B cell (primary cell): ENCODE data around the gene MEGF8. TPM values are rescaled to one million over a fixed set of nuclear protein-coding genes. Genes with fewer than 3 reads are reported as not detected.
A peak's percentile ranks its signal among the peaks of the same experiment; 100 is the strongest.

Experiments used
- ATAC-seq: fragments of 200-7000 bp; cut with Tn5 transposase; one replicate; pipeline ENCODE4 v1.10.0; 2021; ENCODE audit warnings: low read depth, mild to moderate bottlenecking, moderate number of reproducible peaks, moderate library complexity
- CTCF ChIA-PET: fragments of 350-600 bp; sonication (Branson Sonifier 250); formaldehyde crosslinking; loops from one replicate; lab custom pipeline; 2021; ENCODE audit warnings: antibody characterized with exemption, inconsistent platforms; lab: Charles Lee
- POLR2A ChIA-PET: fragments of 350-600 bp; sonication (Branson Sonifier 250); formaldehyde crosslinking; loops from one replicate; lab custom pipeline; 2021; ENCODE audit warnings: antibody characterized with exemption; lab: Charles Lee
- DNase-seq: peaks from one replicate; pipeline ENCODE4 v3.0.0; 2013
- H2AFZ ChIP-seq: 2 replicates; pipeline ENCODE4 v1.6.1; 2012; ENCODE audit warnings: mild to moderate bottlenecking, low read depth, low read length; ENCODE audit not compliant: insufficient read depth, poor library complexity, severe bottlenecking
- H3K27ac ChIP-seq, 2 donors: 1 replicate in 1 of 2; 2 replicates in 1 of 2; pipeline ENCODE4 v1.5.1; 2012 to 2013; ENCODE audit warnings: low read length in 2 of 2, mild to moderate bottlenecking in 2 of 2, moderate library complexity in 1 of 2
- H3K27me3 ChIP-seq, 4 experiments: fragments of 200-600 bp in 1 of 4; sonication (generic) in 1 of 4; replicated peaks in 1 of 4; 1 replicate in 2 of 4; 2 replicates in 2 of 4; pipeline versions ENCODE4 v1.6.1 to v1.7.0; 2013 to 2016; ENCODE audit warnings: low read length in 3 of 4, mild to moderate bottlenecking in 2 of 4, mixed read lengths in 1 of 4, moderate library complexity in 1 of 4; ENCODE audit not compliant: insufficient read depth in 4 of 4, control insufficient read depth in 3 of 4; ENCODE audit errors: control extremely low read depth in 1 of 4
- H3K36me3 ChIP-seq, 2 experiments: replicated peaks in 1 of 2; 1 replicate in 1 of 2; 2 replicates in 1 of 2; pipeline versions ENCODE4 v1.6.1 to v1.7.1; 2013; ENCODE audit warnings: low read length in 1 of 2; ENCODE audit not compliant: insufficient read depth in 2 of 2, control insufficient read depth in 1 of 2; ENCODE audit errors: control extremely low read depth in 1 of 2, extremely low read depth in 1 of 2
- H3K4me1 ChIP-seq, 2 donors: fragments of 200-600 bp in 1 of 2; sonication (generic) in 1 of 2; 1 replicate in 1 of 2; 2 replicates in 1 of 2; pipeline versions ENCODE4 v1.5.1 to v1.6.1; 2013 to 2017; ENCODE audit warnings: low read length in 2 of 2; ENCODE audit not compliant: control insufficient read depth in 2 of 2, insufficient read depth in 2 of 2
- H3K4me2 ChIP-seq: replicated peaks from 2 replicates; pipeline ENCODE3; 2012; ENCODE audit warnings: mild to moderate bottlenecking, low read depth, low read length; ENCODE audit not compliant: poor library complexity, severe bottlenecking
- H3K4me3 ChIP-seq, 5 experiments: fragments of 200-600 bp in 1 of 5; sonication (generic) in 1 of 5; 1 replicate in 3 of 5; 2 replicates in 2 of 5; pipeline versions ENCODE4 v1.5.1 to v1.7.0; 2011 to 2016; ENCODE audit warnings: low read length in 4 of 5, mild to moderate bottlenecking in 4 of 5, low read depth in 2 of 5, control low read depth in 1 of 5, moderate library complexity in 1 of 5; ENCODE audit not compliant: insufficient read depth in 1 of 5; ENCODE audit errors: control extremely low read depth in 1 of 5, extremely low read depth in 1 of 5
- H3K79me2 ChIP-seq: fragments of 200-600 bp; sonication (generic); one replicate; pipeline ENCODE4 v1.6.0; 2016; ENCODE audit warnings: low read length; ENCODE audit not compliant: control insufficient read depth, insufficient read depth
- H3K9ac ChIP-seq: fragments of 200-600 bp; sonication (generic); 2 replicates; pipeline ENCODE4 v1.6.1; 2017; ENCODE audit warnings: mild to moderate bottlenecking, low read length, moderate library complexity
- H3K9me3 ChIP-seq, 3 donors: one replicate each; pipeline versions ENCODE4 v1.6.1 to v1.7.1; 2013; ENCODE audit warnings: low read length in 2 of 3; ENCODE audit not compliant: control insufficient read depth in 2 of 3, insufficient read depth in 1 of 3; ENCODE audit errors: control extremely low read depth in 1 of 3
- H4K20me1 ChIP-seq: 2 replicates; pipeline ENCODE4 v1.6.0; 2012; ENCODE audit warnings: mild to moderate bottlenecking, low read length; ENCODE audit not compliant: insufficient read depth, control insufficient read depth, poor library complexity, severe bottlenecking
- H3K27ac Mint-ChIP-seq: one replicate; pipeline ENCODE4 v1.8.0; 2021; ENCODE audit warnings: mixed read lengths
- H3K27me3 Mint-ChIP-seq: one replicate; pipeline ENCODE4 v1.8.0; 2021; ENCODE audit warnings: mixed read lengths
- H3K4me1 Mint-ChIP-seq: one replicate; pipeline ENCODE4 v1.8.0; 2021; ENCODE audit warnings: mixed read lengths
- H3K4me3 Mint-ChIP-seq: one replicate; pipeline ENCODE4 v1.8.0; 2021; ENCODE audit warnings: mixed read lengths
- H3K9me3 Mint-ChIP-seq: one replicate; pipeline ENCODE4 v1.8.0; 2022; ENCODE audit warnings: mixed read lengths; ENCODE audit not compliant: insufficient read depth
- EZH2 ChIP-seq: IDR thresholded peaks from 2 replicates; pipeline ENCODE4 v1.6.1; 2012; ENCODE audit warnings: borderline replicate concordance, low read depth, mild to moderate bottlenecking, moderate library complexity, low read length; ENCODE audit not compliant: insufficient read depth, poor library complexity, severe bottlenecking
- WGBS: methylation state at CpG from one replicate; pipeline ENCODE4 v1.1.5; 2013; ENCODE audit warnings: missing lambda C conversion rate; ENCODE audit not compliant: insufficient coverage; 5-methylcytosine and 5-hydroxymethylcytosine counted together
- intact Hi-C: fragments of 100-400 bp; cut with micrococcal nuclease; formaldehyde crosslinking; loops from one replicate; pipeline ENCODE4 v1.10.0; 2022
- polyA plus RNA-seq: library from polyadenylated mRNA; depleted of rRNA; stranded (reverse); fragments of >200 nt; gene quantifications from 2 replicates; pipeline ENCODE4 v1.2.3, GENCODE V29; 2012
- total RNA-seq, 2 donors: library from RNA; stranded (reverse); fragments of 120-200 nt in 1 of 2; gene quantifications; 1 replicate in 1 of 2; 2 replicates in 1 of 2; pipeline versions ENCODE4 v1.2.3 to v1.2.4, GENCODE V29; 2013 to 2022
- TF ChIP-seq, protein P1 (sequence below): fragments of 200-600 bp; IDR thresholded peaks from one replicate; pipeline ENCODE4 v1.8.0; 2022; ENCODE audit warnings: antibody characterized with exemption, mild to moderate bottlenecking

MEGF8 gene
- total and polyA plus RNA-seq, 2 donors (not counting 1 experiment from before 2014, with no cell fraction given) = 8.2 to 26.5 TPM

- ChIA-PET CTCF (interaction anchor here (0.7 to 4.8 kb wide), 32 partner anchors 8 to 180 kb away, joined by 3 to 89 read pairs (median 4); partner anchors contain the start of genes CIC, ERF, GSK3A and POU2F2), POLR2A (interaction anchor here (0.5 to 5.5 kb wide), 8 partner anchors 9 to 150 kb away, joined by 3 to 23 read pairs (median 4); partner anchors contain the start of genes CIC, GSK3A and POU2F2)
- peak overlapping the region; percentile 63 for H2AFZ ChIP-seq
- Mint-ChIP-seq H3K27me3 (no peaks in the 10 kb centered on the region), H3K4me3 (peak overlapping the region; percentile 90), H3K9me3 (no peaks in the 10 kb centered on the region), H3K27ac (peak overlapping the region; percentile 96), H3K4me1 (peaks cover 35% of the 10 kb centered on the region)
- H3K27me3 ChIP-seq = no peaks in the 10 kb centered on the region
- TF ChIP-seq, protein P1, sequence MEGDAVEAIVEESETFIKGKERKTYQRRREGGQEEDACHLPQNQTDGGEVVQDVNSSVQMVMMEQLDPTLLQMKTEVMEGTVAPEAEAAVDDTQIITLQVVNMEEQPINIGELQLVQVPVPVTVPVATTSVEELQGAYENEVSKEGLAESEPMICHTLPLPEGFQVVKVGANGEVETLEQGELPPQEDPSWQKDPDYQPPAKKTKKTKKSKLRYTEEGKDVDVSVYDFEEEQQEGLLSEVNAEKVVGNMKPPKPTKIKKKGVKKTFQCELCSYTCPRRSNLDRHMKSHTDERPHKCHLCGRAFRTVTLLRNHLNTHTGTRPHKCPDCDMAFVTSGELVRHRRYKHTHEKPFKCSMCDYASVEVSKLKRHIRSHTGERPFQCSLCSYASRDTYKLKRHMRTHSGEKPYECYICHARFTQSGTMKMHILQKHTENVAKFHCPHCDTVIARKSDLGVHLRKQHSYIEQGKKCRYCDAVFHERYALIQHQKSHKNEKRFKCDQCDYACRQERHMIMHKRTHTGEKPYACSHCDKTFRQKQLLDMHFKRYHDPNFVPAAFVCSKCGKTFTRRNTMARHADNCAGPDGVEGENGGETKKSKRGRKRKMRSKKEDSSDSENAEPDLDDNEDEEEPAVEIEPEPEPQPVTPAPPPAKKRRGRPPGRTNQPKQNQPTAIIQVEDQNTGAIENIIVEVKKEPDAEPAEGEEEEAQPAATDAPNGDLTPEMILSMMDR = no peak
- TF ChIP-seq EZH2 = no peak
- peaks cover 35 to 47% of the 10 kb centered on the region in 2 donors for H3K4me1 ChIP-seq
- peak overlapping the region; percentile 86 for H3K9ac ChIP-seq
- intact Hi-C loops = loop anchor here (1.0 kb wide), 1 partner anchor 171 kb away; no protein-coding TSS in a partner anchor
- H3K79me2 ChIP-seq = peaks cover 51% of the 10 kb centered on the region
- ATAC-seq (no peak), DNase-seq (no peak)
- H3K4me2 ChIP-seq = peak overlapping the region; percentile 96
- H3K9me3 ChIP-seq = no peaks in the 10 kb centered on the region
- H4K20me1 ChIP-seq = peaks cover 7% of the 10 kb centered on the region
- peak overlapping the region; percentile 71 to 77 for H3K27ac ChIP-seq
- WGBS = 9% methylated on average over 6 of the region's 6 CpGs
- peak overlapping the region in 4 of 5 experiments; percentile 71 to 90 (median 81) for H3K4me3 ChIP-seq
- peaks cover 0 to 7% of the 10 kb centered on the region in 2 experiments for H3K36me3 ChIP-seq
These were observed 46.1 kb upstream of the MEGF8 start for GRCh38 chr19:42279155-42279901.
